Fibroblast of the aortic adventitia (primary cell): Measurements from ENCODE around the gene TTC1. TPM values are rescaled to one million over a fixed set of nuclear protein-coding genes. Genes with fewer than 3 reads are reported as not detected.
A peak's percentile ranks its signal among the peaks of the same experiment; 100 is the strongest.

Experiments used
- DNase-seq: peaks from one replicate; pipeline ENCODE4 v3.0.0-alpha.2; 2010; ENCODE audit warnings: low read depth
- H3K4me3 ChIP-seq: 2 replicates; pipeline ENCODE4 v1.5.1; 2011; ENCODE audit warnings: low read depth, mild to moderate bottlenecking, control low read depth, low read length, moderate library complexity
- CTCF ChIP-seq: IDR thresholded peaks from 2 replicates; pipeline ENCODE4 v1.5.1; 2011; ENCODE audit warnings: mild to moderate bottlenecking, low read length, control low read depth, inconsistent platforms; ENCODE audit not compliant: insufficient read depth
- total RNA-seq: library from RNA; depleted of rRNA; stranded (reverse); fragments of >200 nt; gene quantifications from 2 replicates; pipeline ENCODE4 v1.2.3, GENCODE V29; 2012; ENCODE audit warnings: low replicate concordance

The TTC1 gene
- total RNA-seq, 1 donor, result 56.4 TPM

GRCh38 chr5:160071516-160071915 is 62.6 kb downstream of the TTC1 start:
- peak; percentile 45 for DNase-seq
- H3K4me3 ChIP-seq, result no peak overlapping the region
- TF ChIP-seq CTCF, result no peak

- no peak for DNase-seq
- no peak for TF ChIP-seq CTCF
- no peak overlapping the region for H3K4me3 ChIP-seq
These were observed 63.0 kb downstream of the TTC1 start for GRCh38 chr5:160071916-160072315.

- DNase-seq, result no peak
- H3K4me3 ChIP-seq, result no peak overlapping the region
- no peak for TF ChIP-seq CTCF
These were observed 66.1 kb downstream of the TTC1 start for GRCh38 chr5:160075073-160075472.

GRCh38 chr5:160076997-160077396 is 68.1 kb downstream of the TTC1 start:
- no peak overlapping the region for H3K4me3 ChIP-seq
- no peak for DNase-seq

GRCh38 chr5:160079753-160080152 is 70.8 kb downstream of the TTC1 start:
- TF ChIP-seq CTCF, result no peak
- no peak overlapping the region for H3K4me3 ChIP-seq
- DNase-seq, result no peak

More at GRCh38 chr5:160076997-160077396, 68.1 kb downstream of the TTC1 start:
- TF ChIP-seq CTCF, result no peak

- DNase-seq, result no peak
- H3K4me3 ChIP-seq, result no peak overlapping the region
- TF ChIP-seq CTCF, result no peak
These were observed 72.6 kb downstream of the TTC1 start for GRCh38 chr5:160081495-160081894.
